Peyer's patch (tissue), 4 donors: ENCODE data around the gene EXOC3L4.

Experiments used
- POLR2A ChIP-seq, 2 donors: fragments of 450-650 bp; IDR thresholded peaks; one replicate each; pipeline ENCODE4 v1.5.1; 2017; ENCODE audit warnings: antibody characterized with exemption in 2 of 2, mild to moderate bottlenecking in 2 of 2, moderate library complexity in 2 of 2
- TF ChIP-seq, protein P1 (sequence below), 6 experiments: fragments of 450-650 bp in 4 of 6; fragments of 200-600 bp in 2 of 6; sonication (generic) in 1 of 6; IDR thresholded peaks; one replicate each; pipeline ENCODE4 v1.5.1; 2017 to 2019; ENCODE audit warnings: antibody characterized with exemption in 6 of 6, mild to moderate bottlenecking in 3 of 6, moderate library complexity in 1 of 6

DNA sequence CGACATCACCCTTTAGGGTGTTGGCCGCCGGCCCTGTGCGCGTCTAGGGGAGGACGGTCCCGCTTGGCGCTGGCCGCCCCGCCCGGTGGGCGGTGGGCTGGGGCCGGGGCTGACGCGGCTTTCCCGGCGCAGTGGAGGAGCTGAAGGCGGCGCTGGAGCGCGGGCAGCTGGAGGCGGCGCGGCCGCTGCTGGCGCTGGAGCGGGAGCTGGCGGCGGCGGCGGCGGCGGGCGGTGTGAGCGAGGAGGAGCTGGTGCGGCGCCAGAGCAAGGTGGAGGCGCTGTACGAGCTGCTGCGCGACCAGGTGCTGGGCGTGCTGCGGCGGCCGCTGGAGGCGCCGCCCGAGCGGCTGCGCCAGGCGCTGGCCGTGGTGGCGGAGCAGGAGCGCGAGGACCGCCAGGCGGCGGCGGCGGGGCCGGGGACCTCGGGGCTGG lies 32.4 kb downstream of the EXOC3L4 start:
- TF ChIP-seq, protein P1, sequence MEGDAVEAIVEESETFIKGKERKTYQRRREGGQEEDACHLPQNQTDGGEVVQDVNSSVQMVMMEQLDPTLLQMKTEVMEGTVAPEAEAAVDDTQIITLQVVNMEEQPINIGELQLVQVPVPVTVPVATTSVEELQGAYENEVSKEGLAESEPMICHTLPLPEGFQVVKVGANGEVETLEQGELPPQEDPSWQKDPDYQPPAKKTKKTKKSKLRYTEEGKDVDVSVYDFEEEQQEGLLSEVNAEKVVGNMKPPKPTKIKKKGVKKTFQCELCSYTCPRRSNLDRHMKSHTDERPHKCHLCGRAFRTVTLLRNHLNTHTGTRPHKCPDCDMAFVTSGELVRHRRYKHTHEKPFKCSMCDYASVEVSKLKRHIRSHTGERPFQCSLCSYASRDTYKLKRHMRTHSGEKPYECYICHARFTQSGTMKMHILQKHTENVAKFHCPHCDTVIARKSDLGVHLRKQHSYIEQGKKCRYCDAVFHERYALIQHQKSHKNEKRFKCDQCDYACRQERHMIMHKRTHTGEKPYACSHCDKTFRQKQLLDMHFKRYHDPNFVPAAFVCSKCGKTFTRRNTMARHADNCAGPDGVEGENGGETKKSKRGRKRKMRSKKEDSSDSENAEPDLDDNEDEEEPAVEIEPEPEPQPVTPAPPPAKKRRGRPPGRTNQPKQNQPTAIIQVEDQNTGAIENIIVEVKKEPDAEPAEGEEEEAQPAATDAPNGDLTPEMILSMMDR (IDR thresholded peaks at IDR 0.05) = peak in 3 of 6 experiments; percentile 72 to 83 (median 74)
- TF ChIP-seq POLR2A (IDR thresholded peaks at IDR 0.05) = no peak
